WTC11 (cell line): ENCODE results near the gene SLC26A8. TPM values are rescaled to one million over a fixed set of nuclear protein-coding genes. Genes with fewer than 3 reads are reported as not detected.
A peak's percentile ranks its signal among the peaks of the same experiment; 100 is the strongest.

Experiments
- CBFB ChIP-seq: sonication (generic); formaldehyde crosslinking; IDR thresholded peaks from 2 replicates; pipeline ENCODE4 v1.8.1; 2022; ENCODE audit warnings: mild to moderate bottlenecking, low read depth, missing genetic modification reagents
- CTCF ChIP-seq: fragments of 200-600 bp; IDR thresholded peaks from 2 replicates; pipeline ENCODE4 v1.8.0; 2022; ENCODE audit warnings: antibody characterized with exemption
- FOXJ3 ChIP-seq: sonication (generic); formaldehyde crosslinking; IDR thresholded peaks from 2 replicates; pipeline ENCODE4 v1.9.0; 2021; ENCODE audit warnings: missing genetic modification reagents, mild to moderate bottlenecking, borderline replicate concordance
- FOXP4 ChIP-seq: sonication (generic); formaldehyde crosslinking; IDR thresholded peaks from 2 replicates; pipeline ENCODE4 v1.8.0; 2022; ENCODE audit warnings: mild to moderate bottlenecking, missing genetic modification reagents
- HMGXB4 ChIP-seq: sonication (generic); formaldehyde crosslinking; IDR thresholded peaks from 2 replicates; pipeline ENCODE4 v1.8.1; 2023; ENCODE audit warnings: mild to moderate bottlenecking, moderate library complexity, missing genetic modification reagents
- IRF1 ChIP-seq: sonication (generic); formaldehyde crosslinking; IDR thresholded peaks from 2 replicates; pipeline ENCODE4 v1.8.0; 2023; ENCODE audit warnings: missing genetic modification reagents
- NFATC4 ChIP-seq: fragments of 250-450 bp; sonication (Bioruptor Pico); IDR thresholded peaks from 2 replicates; pipeline ENCODE4 v1.9.0; 2021; ENCODE audit warnings: mild to moderate bottlenecking
- PRRX2 ChIP-seq: fragments of 250-450 bp; sonication (Bioruptor Pico); IDR thresholded peaks from 2 replicates; pipeline ENCODE4 v1.8.0; 2021; ENCODE audit warnings: mild to moderate bottlenecking
- SMAD3 ChIP-seq: sonication (generic); formaldehyde crosslinking; IDR thresholded peaks from 2 replicates; pipeline ENCODE4 v1.8.0; 2022; ENCODE audit warnings: missing genetic modification reagents, mild to moderate bottlenecking, borderline replicate concordance
- SMAD4 ChIP-seq: sonication (generic); formaldehyde crosslinking; IDR thresholded peaks from 2 replicates; pipeline ENCODE4 v1.8.0; 2022; ENCODE audit warnings: mild to moderate bottlenecking, missing genetic modification reagents
- TP53 ChIP-seq: sonication (generic); formaldehyde crosslinking; IDR thresholded peaks from 2 replicates; pipeline ENCODE4 v1.8.1; 2023; ENCODE audit warnings: mild to moderate bottlenecking, missing genetic modification reagents
- USF1 ChIP-seq: sonication (generic); formaldehyde crosslinking; IDR thresholded peaks from 2 replicates; pipeline ENCODE4 v1.8.0; 2022; ENCODE audit warnings: mild to moderate bottlenecking, missing genetic modification reagents
- USF2 ChIP-seq: sonication (generic); formaldehyde crosslinking; IDR thresholded peaks from 2 replicates; pipeline ENCODE4 v1.8.1; 2023; ENCODE audit warnings: mild to moderate bottlenecking, missing genetic modification reagents, moderate library complexity
- ZMAT4 ChIP-seq: fragments of 250-450 bp; sonication (Bioruptor Pico); IDR thresholded peaks from 2 replicates; pipeline ENCODE4 v1.9.0; 2021; ENCODE audit warnings: mild to moderate bottlenecking
- ZNF138 ChIP-seq: sonication (generic); formaldehyde crosslinking; conservative IDR thresholded peaks from 2 replicates; pipeline ENCODE4 v1.8.1; 2022; ENCODE audit warnings: mild to moderate bottlenecking, moderate library complexity, missing genetic modification reagents
- ZNF219 ChIP-seq: sonication (generic); formaldehyde crosslinking; IDR thresholded peaks from 2 replicates; pipeline ENCODE4 v1.8.0; 2023; ENCODE audit warnings: missing genetic modification reagents, mild to moderate bottlenecking, borderline replicate concordance
- ZNF281 ChIP-seq: sonication (generic); formaldehyde crosslinking; IDR thresholded peaks from 2 replicates; pipeline ENCODE4 v1.8.0; 2023; ENCODE audit warnings: mild to moderate bottlenecking, missing genetic modification reagents
- ZNF416 ChIP-seq: fragments of 250-450 bp; sonication (Bioruptor Pico); IDR thresholded peaks from 2 replicates; pipeline ENCODE4 v1.9.0; 2021; ENCODE audit warnings: mild to moderate bottlenecking, inconsistent platforms
- total RNA-seq: library from RNA; stranded (reverse); gene quantifications from 3 replicates; pipeline ENCODE4 v1.2.3, GENCODE V29; 2021

SLC26A8 gene
- total RNA-seq, 1 experiment from 2014 or later = 0.50 TPM

GRCh38 chr6:35920793-35921732 lies 103.4 kb downstream of the SLC26A8 start, which contains the start of gene SRPK1 (continued):
- TF ChIP-seq CTCF (no peak), HMGXB4 (peak; percentile 63; the same call in 1 of the 2 replicates), USF2 (CRISPR knock-in tag) (no peak), CBFB (CRISPR knock-in tag) (no peak), FOXJ3 (no peak), ZMAT4 (CRISPR knock-in tag) (no peak), NFATC4 (CRISPR knock-in tag) (no peak), USF1 (CRISPR knock-in tag) (no peak), SMAD4 (CRISPR knock-in tag) (no peak), SMAD3 (CRISPR knock-in tag) (peak; percentile 61; the same call in 1 of the 2 replicates), ZNF138 (no peak), TP53 (CRISPR knock-in tag) (no peak), ZNF219 (CRISPR knock-in tag) (no peak), ZNF281 (CRISPR knock-in tag) (peak; percentile 20; the same call in 1 of the 2 replicates), IRF1 (no peak), FOXP4 (CRISPR knock-in tag) (peak; percentile 75), ZNF416 (CRISPR knock-in tag) (0 out of 2 replicates have a peak, but pooled peaks have one; percentile 61), PRRX2 (CRISPR knock-in tag) (no peak)
